ENCODE results near the gene GSK3A.

The GSK3A gene

GRCh38 chr19:42242512-42243409 is at the start of gene GSK3A:
Gene GSK3A (minus strand): TSS chr19:42242602. CDS start chr19:42242465, 137 bp downstream.
- peak; percentile 99 for DNase-seq

- no peak for DNase-seq
Measured at GRCh38 chr19:42291435-42291810, 49.0 kb upstream of the GSK3A start.

DNA sequence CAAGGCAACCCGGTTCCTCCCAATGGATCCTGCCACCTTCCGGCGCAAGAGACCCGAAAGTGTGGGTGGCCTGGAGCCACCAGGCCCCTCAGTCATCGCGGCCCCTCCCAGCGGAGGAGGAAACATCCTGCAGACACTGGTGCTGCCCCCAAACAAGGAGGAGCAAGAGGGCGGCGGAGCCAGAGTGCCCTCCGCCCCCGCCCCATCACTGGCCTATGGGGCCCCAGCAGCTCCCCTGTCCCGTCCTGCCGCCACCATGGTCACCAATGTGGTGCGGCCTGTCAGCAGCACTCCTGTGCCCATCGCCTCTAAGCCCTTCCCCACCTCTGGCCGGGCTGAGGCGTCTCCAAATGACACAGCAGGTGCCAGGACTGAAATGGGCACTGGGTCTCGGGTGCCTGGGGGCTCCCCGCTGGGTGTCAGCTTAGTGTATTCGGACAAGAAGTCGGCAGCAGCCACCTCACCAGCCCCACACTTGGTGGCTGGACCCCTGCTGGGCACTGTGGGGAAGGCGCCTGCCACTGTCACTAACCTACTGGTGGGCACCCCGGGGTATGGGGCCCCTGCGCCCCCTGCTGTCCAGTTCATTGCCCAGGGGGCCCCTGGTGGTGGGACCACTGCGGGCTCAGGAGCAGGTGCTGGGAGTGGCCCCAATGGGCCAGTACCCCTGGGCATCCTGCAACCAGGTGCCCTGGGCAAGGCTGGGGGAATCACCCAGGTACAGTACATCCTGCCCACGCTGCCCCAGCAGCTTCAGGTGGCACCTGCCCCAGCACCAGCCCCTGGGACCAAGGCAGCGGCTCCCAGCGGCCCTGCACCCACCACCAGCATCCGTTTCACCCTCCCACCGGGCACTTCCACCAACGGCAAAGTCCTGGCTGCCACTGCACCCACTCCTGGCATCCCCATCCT is 48.4 kb upstream of the GSK3A start:
- DNase-seq, result no peak

DNA sequence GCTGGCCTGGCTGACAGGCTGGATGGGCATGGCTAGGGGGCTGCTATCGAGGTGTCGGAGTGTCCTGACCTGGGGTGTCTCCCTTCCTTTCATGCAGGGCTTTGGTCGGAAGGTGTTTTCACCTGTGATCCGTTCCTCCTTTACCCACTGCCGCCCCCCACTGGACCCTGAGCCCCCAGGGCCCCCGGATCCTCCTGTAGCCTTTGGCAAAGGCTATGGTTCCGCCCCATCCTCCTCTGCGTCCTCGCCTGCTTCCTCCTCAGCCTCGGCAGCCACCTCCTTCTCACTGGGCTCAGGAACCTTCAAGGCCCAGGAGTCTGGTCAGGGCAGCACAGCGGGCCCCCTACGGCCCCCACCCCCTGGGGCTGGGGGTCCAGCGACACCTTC is 47.7 kb upstream of the GSK3A start:
- DNase-seq, result no peak

DNA sequence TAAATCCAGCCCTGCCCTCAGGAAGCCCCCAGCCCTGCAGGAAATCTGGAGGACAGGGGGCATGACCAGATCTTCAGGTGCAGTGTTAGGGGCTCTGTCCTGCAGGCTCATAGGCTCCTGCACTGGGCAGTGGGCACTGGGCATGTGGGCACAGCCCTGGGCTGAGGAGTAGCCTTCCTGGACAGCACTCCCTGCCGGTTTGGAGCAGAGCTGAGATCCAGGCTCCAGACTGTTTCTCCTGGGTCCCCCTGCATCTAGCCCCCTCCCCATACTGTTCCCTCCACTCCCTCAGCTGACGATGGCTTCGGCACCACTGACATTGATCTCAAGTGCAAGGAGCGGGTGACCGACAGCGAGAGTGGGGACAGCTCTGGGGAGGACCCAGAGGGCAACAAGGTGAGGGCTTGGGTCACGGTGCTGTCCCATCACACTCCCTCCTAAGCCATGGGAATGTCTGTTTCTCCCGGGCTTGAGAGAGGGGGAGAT is 47.2 kb upstream of the GSK3A start:
- DNase-seq, result no peak

DNA sequence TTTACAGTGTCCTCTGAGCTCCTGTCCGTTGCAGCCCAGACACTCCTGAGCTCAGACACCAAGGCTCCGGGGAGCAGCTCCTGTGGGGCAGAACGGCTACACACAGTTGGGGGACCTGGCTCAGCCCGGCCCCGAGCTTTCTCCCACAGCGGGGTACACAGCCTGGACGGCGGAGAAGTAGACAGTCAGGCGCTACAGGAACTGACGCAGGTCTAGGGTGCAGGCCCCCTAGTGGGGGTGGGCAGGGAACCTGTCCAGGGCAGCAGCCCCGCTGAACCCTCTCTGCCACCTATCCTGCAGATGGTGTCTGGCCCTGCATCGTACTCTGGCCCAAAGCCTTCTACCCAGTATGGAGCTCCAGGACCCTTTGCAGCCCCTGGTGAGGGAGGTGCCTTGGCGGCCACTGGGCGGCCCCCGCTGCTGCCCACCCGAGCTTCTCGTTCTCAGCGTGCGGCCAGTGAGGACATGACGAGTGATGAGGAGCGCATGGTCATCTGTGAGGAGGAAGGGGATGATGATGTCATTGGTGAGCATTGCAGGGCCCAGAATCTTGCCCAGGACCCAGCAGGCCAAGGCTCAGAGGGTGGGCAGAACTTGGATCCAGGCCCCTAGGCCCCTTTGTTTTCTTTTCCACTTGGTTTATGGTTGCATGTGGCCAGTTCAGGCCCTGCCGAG is 46.6 kb upstream of the GSK3A start:
- DNase-seq, result no peak

DNA sequence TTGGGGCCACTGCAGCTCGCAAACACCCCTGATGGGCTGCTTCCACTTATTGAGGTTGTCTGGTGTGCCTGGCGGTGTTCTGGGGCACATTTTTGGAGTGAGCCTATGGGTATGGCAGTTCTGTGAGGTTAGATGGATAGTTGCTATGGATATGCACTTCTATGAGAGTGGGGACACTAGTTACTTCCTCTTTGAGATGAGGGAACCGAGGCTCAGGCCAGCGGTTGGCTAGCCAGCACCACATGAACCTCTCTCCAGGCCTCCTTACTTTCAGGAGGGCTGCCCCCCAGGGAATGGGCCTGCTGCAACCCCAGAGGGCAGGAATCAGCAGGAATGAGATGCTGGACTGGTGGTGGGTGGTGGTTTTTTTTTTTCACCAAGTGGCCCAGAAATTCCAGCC is 46.0 kb upstream of the GSK3A start:
- DNase-seq, result no peak

DNA sequence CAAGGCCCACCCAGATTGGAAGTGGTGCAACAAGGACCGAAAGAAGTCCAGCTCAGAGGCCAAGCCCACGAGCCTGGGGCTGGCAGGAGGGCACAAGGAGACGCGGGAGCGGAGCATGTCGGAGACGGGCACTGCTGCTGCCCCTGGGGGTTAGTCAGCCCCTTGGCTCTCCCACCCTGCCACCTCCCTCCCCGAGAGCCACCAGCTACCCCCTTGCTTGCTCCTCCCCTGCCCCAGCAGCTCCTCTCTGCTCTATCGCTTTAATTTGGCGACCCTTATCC is 45.4 kb upstream of the GSK3A start:
- no peak for DNase-seq

DNA sequence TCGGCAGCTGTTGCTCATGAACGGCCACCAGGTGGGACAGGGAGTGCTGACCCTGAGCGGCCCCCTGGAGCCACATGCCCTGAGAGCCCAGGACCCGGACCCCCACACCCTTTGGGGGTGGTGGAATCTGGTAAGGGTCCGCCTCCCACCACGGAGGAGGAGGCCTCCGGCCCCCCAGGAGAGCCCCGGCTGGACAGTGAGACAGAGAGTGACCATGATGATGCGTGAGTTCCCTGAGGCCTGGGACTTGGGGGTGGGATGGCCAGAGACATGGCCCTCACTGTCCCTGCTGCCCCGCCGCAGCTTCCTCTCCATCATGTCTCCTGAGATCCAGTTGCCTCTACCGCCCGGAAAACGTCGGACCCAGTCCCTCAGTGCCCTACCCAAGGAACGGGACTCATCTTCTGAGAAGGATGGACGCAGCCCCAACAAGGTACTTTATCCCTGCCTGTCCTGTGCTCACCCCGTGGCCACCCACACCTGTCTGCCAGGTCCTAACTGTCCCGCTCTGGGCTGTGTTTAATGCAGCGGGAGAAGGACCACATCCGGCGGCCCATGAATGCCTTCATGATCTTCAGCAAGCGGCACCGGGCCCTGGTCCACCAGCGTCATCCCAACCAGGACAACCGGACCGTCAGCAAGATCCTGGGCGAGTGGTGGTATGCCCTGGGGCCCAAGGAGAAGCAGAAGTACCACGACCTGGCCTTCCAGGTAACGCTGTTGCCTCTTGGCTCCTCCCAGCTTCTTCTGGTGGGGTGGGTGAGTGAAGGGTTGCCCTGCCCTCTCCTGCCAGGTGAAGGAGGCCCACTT is 44.8 kb upstream of the GSK3A start:
- no peak for DNase-seq

- peak; percentile 41 for DNase-seq
Measured at GRCh38 chr19:42286349-42287016, 44.1 kb upstream of the GSK3A start.

GRCh38 chr19:42285988-42286348 is 43.6 kb upstream of the GSK3A start:
- DNase-seq, result no peak

DNA sequence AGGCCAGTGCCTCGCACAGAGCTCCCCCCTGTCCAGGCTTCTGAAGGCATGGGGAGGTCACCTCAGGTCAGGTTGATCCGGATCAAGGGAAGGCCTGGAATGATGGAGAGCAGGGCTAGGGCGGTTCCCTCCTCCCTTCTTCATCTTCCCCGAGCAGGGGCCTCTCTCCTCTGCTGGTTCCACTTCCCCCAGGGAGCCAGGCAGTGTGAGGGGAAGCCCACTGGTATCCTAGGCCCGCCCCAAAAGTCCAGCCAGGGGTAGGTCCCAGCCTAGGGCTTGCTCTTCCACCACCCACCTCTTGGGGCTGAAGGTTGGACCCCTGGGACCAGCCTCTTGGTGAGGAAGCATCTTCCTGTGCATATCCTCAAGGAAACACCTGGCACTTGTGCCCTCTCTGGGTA is 43.1 kb upstream of the GSK3A start:
- no peak for DNase-seq

- DNase-seq, result no peak
Measured at GRCh38 chr19:42284591-42285341, 42.4 kb upstream of the GSK3A start.

DNA sequence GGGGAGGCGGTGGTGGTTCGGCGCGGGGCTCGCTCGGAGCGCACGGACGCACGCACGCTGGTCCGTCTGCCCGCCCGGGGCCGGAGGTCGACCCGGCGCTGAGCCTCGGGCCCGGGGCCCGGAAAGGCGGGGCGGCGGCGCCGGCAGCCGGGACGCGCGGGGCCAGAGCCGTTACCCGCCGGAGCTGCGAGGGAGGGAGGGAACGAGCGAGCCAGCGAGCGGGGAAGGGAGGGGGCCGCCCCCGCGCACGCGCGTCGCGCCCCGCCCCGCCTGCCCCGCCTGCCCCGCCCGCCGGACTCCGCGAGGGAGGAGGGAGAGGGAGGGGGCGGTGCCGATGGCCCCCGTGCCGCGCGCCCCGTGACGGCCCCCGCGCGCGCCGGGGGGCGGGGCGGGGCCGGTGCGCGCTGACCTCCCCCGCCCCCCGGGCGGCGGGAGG is 41.7 kb upstream of the GSK3A start:
- peak; percentile 79 for DNase-seq

GRCh38 chr19:42283188-42284065 is 41.0 kb upstream of the GSK3A start:
- peak; percentile 95 for DNase-seq

DNA sequence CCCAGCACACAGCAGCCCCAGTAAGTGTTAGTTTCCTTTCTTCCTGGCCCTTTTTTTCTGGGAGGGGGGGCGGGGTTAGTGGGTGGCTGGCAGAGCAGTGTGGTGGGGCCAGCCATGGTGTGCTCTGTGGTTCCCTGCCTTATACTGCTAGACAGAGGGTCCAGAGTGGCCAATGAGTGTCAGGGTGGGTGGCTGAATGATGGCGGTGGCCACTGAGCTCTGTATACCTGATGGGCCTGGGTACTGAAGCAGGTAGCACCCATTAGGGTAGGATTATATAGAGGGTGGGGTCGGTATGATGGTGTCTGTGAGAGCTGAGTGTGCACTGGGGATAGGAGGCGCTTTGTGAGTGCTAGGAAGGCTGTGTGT is 40.4 kb upstream of the GSK3A start:
- DNase-seq, result no peak

GRCh38 chr19:42281827-42282762 is 39.7 kb upstream of the GSK3A start:
- peak; percentile 72 for DNase-seq

DNA sequence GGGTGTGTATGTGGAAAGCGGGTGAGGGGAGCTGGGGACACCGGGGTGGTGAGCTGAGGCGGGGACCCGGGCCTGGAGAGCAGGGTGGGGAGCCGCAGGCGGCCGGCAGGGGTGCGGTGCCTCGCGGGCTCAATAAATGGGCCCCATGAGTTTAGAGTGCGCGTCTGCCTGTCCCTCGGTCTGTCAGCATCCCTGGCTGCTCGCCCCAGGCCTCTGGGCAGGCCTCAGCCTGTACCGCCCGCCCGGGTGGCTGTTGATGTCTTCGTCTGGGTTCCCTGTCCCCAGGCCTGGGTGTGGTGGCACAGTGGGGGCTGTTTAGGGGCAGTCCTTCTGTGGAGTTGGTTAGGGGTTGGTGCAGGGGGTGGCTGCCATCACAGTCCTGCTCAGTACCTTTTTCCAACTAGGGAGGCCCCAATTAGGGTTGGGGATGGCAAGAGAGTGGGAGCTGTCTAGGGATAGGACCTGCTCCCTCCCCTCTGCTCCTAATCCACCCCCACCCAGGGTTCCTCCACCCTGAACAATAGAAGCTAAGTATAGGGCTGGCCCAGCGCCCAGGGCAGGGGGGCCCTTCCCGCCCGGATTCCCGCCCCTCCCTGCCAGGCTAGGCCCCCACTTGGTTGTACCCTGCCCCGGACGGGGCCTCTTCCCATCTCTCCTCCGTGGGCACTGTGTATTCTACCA is 38.9 kb upstream of the GSK3A start:
- peak; percentile 53 for DNase-seq

DNA sequence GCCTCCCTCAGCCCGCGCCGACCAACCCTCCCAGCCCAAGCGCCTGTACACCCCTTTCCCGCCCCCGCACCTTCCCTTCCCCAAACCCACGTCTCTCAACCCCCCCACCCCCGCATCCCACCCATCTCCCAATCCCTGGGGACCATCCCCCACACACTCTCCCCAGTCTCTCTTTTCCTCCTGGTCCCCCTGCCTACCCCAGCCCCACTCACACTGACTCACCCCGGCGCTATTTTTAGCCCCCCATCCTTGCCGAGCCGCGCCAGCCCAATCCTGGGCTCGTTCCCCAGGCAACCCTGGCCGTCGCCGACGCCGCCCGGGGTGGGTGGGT is 38.4 kb upstream of the GSK3A start:
- DNase-seq, result peak; percentile 73

Measured in fibroblast of upper back skin (primary cell).